HUES48 (cell line): ENCODE results near the gene STK24.

Experiments used
- H3K27ac ChIP-seq: one replicate; pipeline ENCODE4 v1.7.0; 2013; ENCODE audit warnings: low read depth, low read length, inconsistent platforms
- H3K27me3 ChIP-seq: 2 replicates; pipeline ENCODE4 v1.6.1; 2013; ENCODE audit warnings: mild to moderate bottlenecking, low read length; ENCODE audit not compliant: control insufficient read depth, insufficient read depth
- H3K36me3 ChIP-seq: 2 replicates; pipeline ENCODE4 v1.6.1; 2013; ENCODE audit warnings: low read length; ENCODE audit not compliant: control insufficient read depth, insufficient read depth
- H3K4me1 ChIP-seq: 2 replicates; pipeline ENCODE4 v1.6.1; 2013; ENCODE audit warnings: mild to moderate bottlenecking, low read length; ENCODE audit not compliant: control insufficient read depth, insufficient read depth
- H3K4me3 ChIP-seq: 2 replicates; pipeline ENCODE4 v1.5.1; 2013; ENCODE audit warnings: mild to moderate bottlenecking, low read depth, low read length
- H3K9ac ChIP-seq: 2 replicates; pipeline ENCODE4 v1.6.1; 2013; ENCODE audit warnings: mild to moderate bottlenecking, low read depth, low read length, moderate library complexity
- H3K9me3 ChIP-seq: 2 replicates; pipeline ENCODE4 v1.6.1; 2013; ENCODE audit warnings: low read length; ENCODE audit not compliant: control insufficient read depth, insufficient read depth

The STK24 gene

DNA sequence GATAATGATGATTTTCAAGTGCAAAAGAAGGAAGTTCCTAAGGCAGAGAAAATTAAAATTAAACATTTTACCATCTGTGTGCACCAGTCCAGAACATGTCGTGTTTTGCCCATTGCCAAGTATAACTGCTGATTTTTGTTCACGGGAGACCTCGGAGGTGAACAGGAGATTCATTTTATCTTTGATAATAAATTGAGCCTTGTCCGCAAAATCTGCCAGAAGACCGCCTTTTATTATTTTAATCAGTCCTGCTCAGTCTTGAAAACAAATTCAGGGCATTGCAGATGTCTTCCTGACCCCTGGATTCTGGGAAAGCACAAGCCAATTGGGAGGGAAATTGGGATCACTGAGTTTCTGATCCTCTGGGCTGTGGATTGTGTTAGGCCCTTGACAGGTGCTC is 165.9 kb downstream of the STK24 start:
- H3K4me1 ChIP-seq = no peaks in the 10 kb centered on the region
- H3K4me3 ChIP-seq = no peak overlapping the region
- no peaks in the 10 kb centered on the region for H3K27me3 ChIP-seq
- H3K9me3 ChIP-seq = no peaks in the 10 kb centered on the region
- no peak overlapping the region for H3K9ac ChIP-seq
- peaks cover 52% of the 10 kb centered on the region for H3K36me3 ChIP-seq
- no peak overlapping the region for H3K27ac ChIP-seq

DNA sequence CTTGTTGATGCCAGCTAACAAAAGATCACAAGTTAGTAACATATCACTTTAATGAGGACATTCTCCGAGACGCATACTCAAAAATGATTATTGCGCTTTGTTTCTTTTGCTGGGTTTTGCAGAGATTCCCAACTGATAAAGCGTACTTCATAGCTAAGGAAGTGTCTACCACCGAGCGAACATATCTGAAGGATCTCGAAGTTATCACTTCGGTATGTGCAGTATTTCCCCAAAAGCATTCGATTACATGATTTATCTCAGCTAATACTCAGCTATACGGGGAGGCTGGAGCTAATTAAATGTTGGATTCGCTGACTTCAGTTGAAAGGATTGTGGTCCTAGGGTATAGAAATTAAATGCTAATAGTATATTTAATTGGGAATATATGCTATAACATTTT is 166.3 kb downstream of the STK24 start:
- Histone ChIP-seq H3K27ac (no peak overlapping the region), H3K36me3 (peaks cover 49% of the 10 kb centered on the region), H3K4me3 (no peak overlapping the region), H3K4me1 (0 out of 2 replicates have a peak, but pooled peaks cover under 1% of the 10 kb centered on the region), H3K9me3 (no peaks in the 10 kb centered on the region), H3K27me3 (no peaks in the 10 kb centered on the region), H3K9ac (no peak overlapping the region)

DNA sequence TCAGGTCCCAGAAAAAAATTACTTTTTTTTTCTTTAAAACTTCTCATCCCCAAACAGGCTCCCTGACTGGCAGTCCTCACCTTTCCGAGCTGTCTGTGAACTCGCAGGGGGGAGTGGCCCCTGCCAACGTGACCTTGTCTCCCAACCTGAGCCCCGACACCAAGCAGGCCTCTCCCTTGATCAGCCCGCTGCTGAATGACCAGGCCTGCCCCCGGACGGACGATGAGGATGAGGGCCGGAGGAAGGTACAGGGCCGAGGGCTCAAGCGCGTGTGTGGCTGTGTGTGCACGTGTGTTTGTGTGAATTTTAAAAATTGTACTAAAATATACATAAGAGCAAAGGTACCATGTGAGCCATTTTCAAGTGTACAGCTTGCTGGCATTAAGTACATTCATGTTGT is 167.6 kb downstream of the STK24 start:
- Histone ChIP-seq H3K4me3 (no peak overlapping the region), H3K9ac (no peak overlapping the region), H3K4me1 (peaks cover 13% of the 10 kb centered on the region), H3K9me3 (no peaks in the 10 kb centered on the region), H3K27ac (no peak overlapping the region), H3K27me3 (no peaks in the 10 kb centered on the region), H3K36me3 (peaks cover 36% of the 10 kb centered on the region)

DNA sequence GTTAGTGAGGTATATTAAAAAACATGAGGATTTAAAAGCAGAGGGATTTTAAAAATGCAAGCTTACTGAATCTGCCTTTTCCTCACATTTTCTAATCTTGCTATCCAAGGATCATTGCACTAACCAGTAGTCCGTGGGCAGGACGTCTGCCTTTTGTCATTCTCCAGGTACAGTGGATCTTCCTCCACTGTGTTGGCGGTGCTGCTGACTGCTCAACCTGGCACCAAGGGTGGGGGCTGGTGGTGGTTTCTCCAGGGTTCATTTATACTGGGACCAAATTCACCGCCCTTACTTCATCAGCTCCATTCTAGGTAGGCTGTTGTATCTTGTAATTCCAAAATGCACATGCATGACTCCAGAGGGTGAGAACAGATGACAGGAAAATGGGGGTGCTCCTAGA is 169.3 kb downstream of the STK24 start:
- H3K4me1 ChIP-seq = peaks cover 13% of the 10 kb centered on the region
- H3K4me3 ChIP-seq = no peak overlapping the region
- peaks cover 34% of the 10 kb centered on the region for H3K36me3 ChIP-seq
- no peak overlapping the region for H3K9ac ChIP-seq
- H3K9me3 ChIP-seq = no peaks in the 10 kb centered on the region
- no peak overlapping the region for H3K27ac ChIP-seq
- no peaks in the 10 kb centered on the region for H3K27me3 ChIP-seq

DNA sequence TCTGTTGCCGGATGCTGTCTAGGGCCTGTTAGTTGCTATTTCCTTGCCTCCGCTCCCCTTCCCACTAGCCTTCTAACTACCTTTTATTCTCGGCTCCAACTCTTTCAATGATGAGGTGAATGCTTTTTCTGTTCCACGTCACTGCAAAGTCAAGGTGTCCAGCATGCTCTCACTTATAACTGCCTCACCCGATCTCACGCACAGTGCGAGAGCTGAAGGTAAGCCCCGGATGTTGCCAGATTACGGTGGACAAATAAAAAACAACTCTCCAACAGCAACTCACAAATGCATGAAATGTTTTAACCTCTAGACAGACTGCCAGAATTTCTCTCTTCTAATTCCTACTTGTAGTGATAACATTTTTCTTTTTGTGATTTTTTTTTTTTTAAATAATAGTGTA is 169.9 kb downstream of the STK24 start:
- Histone ChIP-seq H3K4me3 (no peak overlapping the region), H3K27me3 (no peaks in the 10 kb centered on the region), H3K36me3 (peaks cover 28% of the 10 kb centered on the region), H3K9ac (no peak overlapping the region), H3K9me3 (no peaks in the 10 kb centered on the region), H3K27ac (no peak overlapping the region), H3K4me1 (peaks cover 13% of the 10 kb centered on the region)

DNA sequence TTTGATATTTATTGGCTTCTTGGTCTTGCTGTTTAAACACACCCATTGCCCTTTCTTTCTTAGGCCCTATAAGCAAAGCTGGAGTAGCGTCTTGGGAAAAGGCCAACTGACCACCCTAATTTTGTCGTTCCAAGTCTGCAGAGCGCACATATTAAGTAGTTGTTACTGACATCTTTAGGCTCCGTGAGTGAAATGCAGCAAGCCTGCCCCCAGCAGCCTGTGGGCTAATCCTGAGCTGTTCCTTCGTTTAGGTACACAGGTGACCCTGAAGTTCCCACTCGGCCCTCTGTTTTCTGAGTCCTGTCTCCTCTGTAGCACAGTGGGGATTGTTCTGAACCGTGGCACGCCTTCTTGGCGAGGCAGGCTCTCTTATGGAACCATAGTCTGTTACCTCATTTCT is 170.5 kb downstream of the STK24 start:
- peaks cover 22% of the 10 kb centered on the region for H3K36me3 ChIP-seq
- H3K4me1 ChIP-seq = peaks cover 13% of the 10 kb centered on the region
- H3K27ac ChIP-seq = no peak overlapping the region
- no peaks in the 10 kb centered on the region for H3K27me3 ChIP-seq
- H3K9ac ChIP-seq = no peak overlapping the region
- no peak overlapping the region for H3K4me3 ChIP-seq
- H3K9me3 ChIP-seq = no peaks in the 10 kb centered on the region

DNA sequence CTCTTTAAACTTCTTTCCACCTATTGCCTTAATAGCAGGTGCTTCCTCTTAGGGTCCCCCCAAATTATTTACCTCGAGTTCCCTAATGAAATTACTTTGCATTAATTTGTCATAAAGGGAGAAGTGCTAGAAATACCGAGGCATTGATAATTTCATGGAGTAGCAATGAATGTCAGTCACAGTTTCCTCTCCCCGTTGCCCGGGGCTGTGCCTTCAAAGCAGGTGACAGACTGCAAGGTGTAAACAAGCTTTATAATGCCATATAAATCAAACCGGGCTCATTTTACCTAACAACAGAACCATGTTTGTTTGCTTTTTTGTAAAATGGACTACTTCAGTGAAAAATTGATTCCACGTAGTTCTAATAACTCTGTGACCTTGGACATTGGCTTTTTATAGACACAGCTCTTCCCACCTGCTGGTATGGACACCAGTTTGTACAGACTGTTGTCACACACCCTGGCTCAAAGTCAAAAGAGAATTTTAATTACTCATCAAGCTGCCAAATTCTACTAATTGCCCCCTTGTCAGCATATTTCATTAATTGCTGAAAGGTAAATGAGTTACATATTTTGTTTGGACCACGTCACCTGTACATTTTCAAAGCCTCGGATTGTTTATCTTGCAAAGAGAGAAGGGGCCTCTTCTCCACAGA is 171.1 kb downstream of the STK24 start:
- no peak overlapping the region for H3K9ac ChIP-seq
- H3K27ac ChIP-seq = no peak overlapping the region
- no peak overlapping the region for H3K4me3 ChIP-seq
- no peaks in the 10 kb centered on the region for H3K9me3 ChIP-seq
- no peaks in the 10 kb centered on the region for H3K27me3 ChIP-seq
- peaks cover 13% of the 10 kb centered on the region for H3K4me1 ChIP-seq
- H3K36me3 ChIP-seq = peaks cover 20% of the 10 kb centered on the region

DNA sequence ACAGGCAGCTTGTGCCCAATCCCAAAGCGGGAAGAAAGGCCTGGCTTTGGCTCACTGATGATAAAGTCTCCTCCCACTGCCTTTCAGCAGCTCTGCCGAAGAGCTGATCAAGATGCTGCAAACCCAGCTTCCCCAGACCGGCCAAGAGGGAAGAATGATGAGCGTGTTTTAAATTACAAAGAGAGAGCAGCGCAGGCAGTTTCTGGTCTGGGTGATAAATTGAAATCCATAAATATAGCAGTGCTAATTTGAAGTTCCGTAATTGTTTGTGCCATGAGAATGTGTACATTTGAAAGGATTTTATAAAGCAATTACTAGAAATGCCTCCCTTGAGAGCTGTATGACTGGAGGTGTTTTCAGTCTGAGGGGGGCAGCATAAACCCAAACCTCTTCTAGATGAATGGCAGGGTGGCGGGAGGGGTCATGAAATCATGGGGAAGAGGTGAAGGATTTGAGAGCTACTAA is 171.8 kb downstream of the STK24 start:
- H3K4me3 ChIP-seq = no peak overlapping the region
- H3K9me3 ChIP-seq = no peaks in the 10 kb centered on the region
- H3K27me3 ChIP-seq = no peaks in the 10 kb centered on the region
- peak overlapping the region; percentile 54 for H3K27ac ChIP-seq
- H3K36me3 ChIP-seq = peaks cover 14% of the 10 kb centered on the region
- H3K4me1 ChIP-seq = peaks cover 13% of the 10 kb centered on the region
- H3K9ac ChIP-seq = 0 out of 2 replicates have a peak overlapping the region, but pooled peaks have one; percentile 34

DNA sequence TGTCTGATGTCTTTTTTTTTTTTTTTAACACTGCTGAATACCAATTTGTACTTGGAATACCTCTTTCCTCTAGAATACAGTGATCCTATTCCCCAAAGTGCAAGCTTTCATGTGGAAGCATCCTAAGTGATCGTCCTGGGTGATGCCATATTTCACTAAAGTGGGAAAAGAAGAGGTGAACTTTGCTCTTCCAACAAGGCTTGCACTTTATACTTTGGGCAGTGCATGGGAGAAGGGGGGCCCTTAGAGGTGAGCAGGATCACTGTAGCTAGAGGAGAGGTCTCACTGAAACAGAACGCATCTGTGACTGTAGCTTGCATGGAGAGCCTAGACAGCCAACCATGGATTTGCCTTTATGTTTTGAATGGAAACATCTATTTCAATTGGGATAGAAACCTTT is 173.8 kb downstream of the STK24 start:
- Histone ChIP-seq H3K9me3 (no peaks in the 10 kb centered on the region), H3K36me3 (peaks cover 8% of the 10 kb centered on the region), H3K4me3 (no peak overlapping the region), H3K27me3 (no peaks in the 10 kb centered on the region), H3K9ac (no peak overlapping the region), H3K4me1 (peaks cover 17% of the 10 kb centered on the region), H3K27ac (no peak overlapping the region)

DNA sequence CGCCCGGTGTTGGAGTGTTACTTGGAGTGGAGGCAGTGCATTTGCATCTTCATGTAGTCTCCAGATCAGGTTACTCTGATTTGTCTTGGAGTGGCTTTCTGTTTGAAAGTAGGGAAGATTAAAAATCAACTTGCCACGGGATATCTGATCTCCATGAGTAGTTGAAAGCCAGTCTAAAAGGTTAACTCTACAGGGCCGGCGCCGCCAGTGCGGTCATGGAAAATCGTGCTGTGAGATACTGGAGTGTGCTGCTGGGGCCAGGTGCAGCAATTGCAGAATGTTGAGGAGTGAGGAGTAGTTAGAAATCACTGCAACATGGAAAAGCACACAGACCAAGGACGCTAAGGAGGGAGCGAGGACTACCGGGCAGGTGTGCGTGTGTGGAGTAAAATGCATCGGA is 175.0 kb downstream of the STK24 start:
- Histone ChIP-seq H3K9ac (no peak overlapping the region), H3K4me3 (no peak overlapping the region), H3K36me3 (peaks cover 8% of the 10 kb centered on the region), H3K9me3 (no peaks in the 10 kb centered on the region), H3K27ac (no peak overlapping the region), H3K4me1 (peaks cover 24% of the 10 kb centered on the region), H3K27me3 (no peaks in the 10 kb centered on the region)

DNA sequence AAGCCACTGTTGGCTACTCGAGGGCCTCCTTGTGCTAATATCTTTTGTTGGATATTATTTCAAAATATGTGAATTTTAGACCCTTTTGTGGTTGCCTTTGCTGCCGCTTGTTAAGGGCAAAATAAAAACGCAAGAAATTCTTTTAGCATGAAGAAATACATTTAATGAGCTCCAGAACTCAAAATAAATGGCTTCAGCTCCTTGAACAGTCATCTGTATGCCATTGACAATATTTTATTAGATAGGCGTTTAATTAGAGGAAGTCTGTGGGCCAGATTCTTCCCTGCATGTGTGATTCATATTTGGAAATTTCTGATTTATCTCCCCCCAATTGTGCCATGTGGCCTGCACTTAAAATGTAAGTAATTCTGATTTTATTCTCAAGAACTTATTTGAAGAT is 177.2 kb downstream of the STK24 start:
- peaks cover 27% of the 10 kb centered on the region for H3K36me3 ChIP-seq
- no peak overlapping the region for H3K27ac ChIP-seq
- no peaks in the 10 kb centered on the region for H3K27me3 ChIP-seq
- no peak overlapping the region for H3K4me3 ChIP-seq
- H3K9me3 ChIP-seq = no peaks in the 10 kb centered on the region
- no peak overlapping the region for H3K9ac ChIP-seq
- H3K4me1 ChIP-seq = peaks cover 15% of the 10 kb centered on the region
